Tongue (tissue), 2 donors: ENCODE measurements around the gene CALCB. TPM values are rescaled to one million over a fixed set of nuclear protein-coding genes. Genes with fewer than 3 reads are reported as not detected.

Source experiments
- DNase-seq: peaks from one replicate; pipeline ENCODE4 v3.0.0-alpha.2; 2015
- total RNA-seq: library from RNA; depleted of rRNA; stranded (reverse); fragments of >200 nt; gene quantifications from one replicate; pipeline ENCODE4 v1.2.3, GENCODE V29; 2014

CALCB gene
- total RNA-seq, 1 donor from 2014 or later: not detected

DNA sequence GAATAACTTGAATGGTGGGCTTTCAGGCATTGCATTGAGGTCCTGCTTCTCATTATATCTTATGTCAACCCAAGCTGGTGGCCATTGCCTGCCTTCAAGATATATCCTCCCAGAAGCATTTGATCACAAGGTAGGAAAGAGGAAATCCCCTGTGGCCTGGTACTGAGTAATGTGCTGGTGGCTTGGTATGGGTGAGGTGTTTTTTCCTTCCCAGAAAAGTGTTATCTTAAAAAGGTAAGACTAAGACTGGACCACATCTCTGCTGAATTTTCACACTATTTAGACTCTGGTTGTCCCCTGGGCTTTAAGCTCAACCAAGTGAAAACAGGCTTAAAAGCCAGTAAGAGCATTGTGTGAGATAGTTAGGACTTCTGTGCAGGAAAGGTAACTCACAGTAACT lies 45.0 kb downstream of the CALCB start:
- DNase-seq: no peak

DNA sequence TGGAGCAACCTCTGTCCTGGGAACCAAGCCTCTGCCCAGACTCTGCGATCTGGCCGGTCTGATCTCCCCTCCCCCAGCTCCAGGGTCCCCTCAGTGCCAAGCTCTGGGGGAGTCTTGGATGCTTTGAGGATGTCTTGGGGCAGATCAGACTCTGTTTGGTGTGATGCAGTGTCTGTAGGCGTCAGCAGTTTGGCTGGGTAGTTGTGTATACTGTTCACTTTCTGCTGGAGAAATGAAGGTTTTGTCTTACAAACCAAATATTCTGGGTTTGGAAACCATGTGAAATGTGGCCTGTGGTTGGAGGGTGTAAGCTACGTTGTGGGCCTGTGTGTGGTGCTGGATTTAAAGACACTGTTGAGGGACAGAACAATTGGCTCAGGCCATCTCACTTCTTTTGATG lies 46.0 kb downstream of the CALCB start:
- no peak for DNase-seq

DNA sequence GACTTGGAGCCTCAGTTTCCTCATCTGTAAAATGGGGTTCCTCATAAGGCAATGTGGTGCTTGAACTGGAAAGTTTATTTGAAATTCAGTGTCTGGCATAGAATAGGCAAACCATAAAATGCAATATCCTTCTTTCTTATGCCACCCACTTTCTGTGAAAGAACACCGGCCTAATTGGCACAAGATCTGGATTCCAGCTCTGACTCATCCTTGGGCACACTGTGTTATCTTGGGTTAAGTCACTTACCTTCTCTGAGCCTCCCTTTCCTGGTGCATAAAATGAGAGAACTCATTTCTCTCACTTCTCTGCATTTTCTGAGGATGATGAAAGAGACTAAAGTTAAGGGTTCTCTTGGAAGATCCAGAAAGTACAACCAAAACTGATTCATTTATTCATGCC lies 46.4 kb downstream of the CALCB start:
- DNase-seq: no peak

DNA sequence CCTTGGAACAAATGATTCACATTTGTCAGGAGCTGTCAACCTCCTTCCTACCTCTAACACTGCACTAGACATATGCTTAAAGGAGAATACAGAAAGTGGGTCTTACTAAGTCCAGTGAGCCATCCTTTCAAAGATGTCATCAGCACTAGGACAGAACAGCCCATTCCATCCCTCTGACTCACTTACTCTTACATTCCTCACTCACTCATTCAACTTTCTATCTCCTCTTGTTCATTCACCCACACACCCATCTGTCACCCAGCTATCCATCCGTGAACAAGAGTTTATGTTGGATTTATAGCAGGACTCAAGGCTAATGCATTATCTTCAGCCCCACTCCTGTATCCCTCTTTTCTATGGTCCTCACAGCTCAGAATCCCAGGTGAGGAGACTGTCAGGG lies 50.5 kb downstream of the CALCB start:
- no peak for DNase-seq

DNA sequence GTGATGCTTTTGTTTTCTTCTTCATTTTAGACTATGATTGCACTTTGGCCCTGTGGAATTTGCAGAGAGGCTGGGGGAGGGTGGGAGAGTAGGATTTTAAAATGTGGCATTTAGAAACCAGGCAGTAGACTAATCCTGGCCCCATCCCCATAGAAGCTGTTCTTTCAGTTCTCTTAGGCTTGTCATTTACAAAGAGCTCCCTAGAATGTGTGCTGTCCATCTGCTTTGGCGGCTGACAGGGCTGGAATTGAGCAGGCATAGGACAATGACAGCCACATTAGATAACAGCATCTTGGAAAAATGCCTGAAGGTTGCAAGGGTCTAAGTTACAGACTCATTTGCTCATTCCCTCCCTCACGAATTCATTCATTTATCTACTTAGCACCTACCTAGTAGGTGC lies 51.1 kb downstream of the CALCB start:
- DNase-seq: no peak

DNA sequence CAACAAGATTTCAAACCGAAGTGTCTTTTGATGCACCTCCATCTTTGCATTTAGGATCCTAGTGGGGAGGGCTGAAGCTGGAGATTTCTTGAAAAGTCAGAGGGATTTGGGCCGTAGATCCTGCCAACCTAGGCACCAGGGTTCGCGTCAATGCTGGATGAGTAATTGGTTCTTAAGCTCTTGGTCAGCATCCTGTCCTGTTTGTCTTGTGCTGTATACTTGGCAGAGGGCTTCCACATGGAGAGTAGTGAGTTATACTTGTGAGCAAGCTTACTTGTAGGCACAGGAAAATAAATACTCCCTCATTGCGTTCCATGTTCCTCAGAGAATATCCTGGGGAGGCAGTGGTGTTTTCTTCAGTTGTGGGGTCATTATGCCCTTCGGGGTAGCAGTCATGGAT lies 53.9 kb downstream of the CALCB start:
- no peak for DNase-seq

Other genes with a start within 250 kb of the CALCB start
- gene CYP2R1, start 181.4 kb upstream of the CALCB start, total RNA-seq: 24.6 TPM
- not detected for gene CALCA, start 101.2 kb upstream of the CALCB start, total RNA-seq
- 3.8 TPM for gene INSC, start 41.3 kb downstream of the CALCB start, total RNA-seq